Breast epithelium (tissue), 3 donors: ENCODE data around the gene PDE4D.

Experiments used
- POLR2A ChIP-seq: fragments of 450-650 bp; IDR thresholded peaks from one replicate; pipeline ENCODE4 v1.6.1; 2016; ENCODE audit warnings: antibody characterized with exemption, mild to moderate bottlenecking, moderate library complexity
- POLR2AphosphoS5 ChIP-seq, 3 donors: sonication (generic); formaldehyde crosslinking; IDR thresholded peaks; one replicate each; pipeline ENCODE4 v1.6.1; 2017; ENCODE audit warnings: antibody characterized with exemption in 3 of 3
- TF ChIP-seq, protein P1 (sequence below), 3 donors: fragments of 450-650 bp; IDR thresholded peaks; one replicate each; pipeline ENCODE4 v1.5.1; 2016 to 2017; ENCODE audit warnings: antibody characterized with exemption in 3 of 3, mild to moderate bottlenecking in 3 of 3, moderate library complexity in 3 of 3

- TF ChIP-seq, protein P1, sequence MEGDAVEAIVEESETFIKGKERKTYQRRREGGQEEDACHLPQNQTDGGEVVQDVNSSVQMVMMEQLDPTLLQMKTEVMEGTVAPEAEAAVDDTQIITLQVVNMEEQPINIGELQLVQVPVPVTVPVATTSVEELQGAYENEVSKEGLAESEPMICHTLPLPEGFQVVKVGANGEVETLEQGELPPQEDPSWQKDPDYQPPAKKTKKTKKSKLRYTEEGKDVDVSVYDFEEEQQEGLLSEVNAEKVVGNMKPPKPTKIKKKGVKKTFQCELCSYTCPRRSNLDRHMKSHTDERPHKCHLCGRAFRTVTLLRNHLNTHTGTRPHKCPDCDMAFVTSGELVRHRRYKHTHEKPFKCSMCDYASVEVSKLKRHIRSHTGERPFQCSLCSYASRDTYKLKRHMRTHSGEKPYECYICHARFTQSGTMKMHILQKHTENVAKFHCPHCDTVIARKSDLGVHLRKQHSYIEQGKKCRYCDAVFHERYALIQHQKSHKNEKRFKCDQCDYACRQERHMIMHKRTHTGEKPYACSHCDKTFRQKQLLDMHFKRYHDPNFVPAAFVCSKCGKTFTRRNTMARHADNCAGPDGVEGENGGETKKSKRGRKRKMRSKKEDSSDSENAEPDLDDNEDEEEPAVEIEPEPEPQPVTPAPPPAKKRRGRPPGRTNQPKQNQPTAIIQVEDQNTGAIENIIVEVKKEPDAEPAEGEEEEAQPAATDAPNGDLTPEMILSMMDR (IDR thresholded peaks at IDR 0.05), result no peak
- TF ChIP-seq POLR2A (no peak), POLR2AphosphoS5 (IDR thresholded peaks at IDR 0.05) (no peak)
Observed at GRCh38 chr5:59832577-59833301, 60.8 kb downstream of the PDE4D start.
